Measurements from ENCODE around the gene MAML3.
A peak's percentile ranks its signal among the peaks of the same experiment; 100 is the strongest.

The MAML3 gene

DNA sequence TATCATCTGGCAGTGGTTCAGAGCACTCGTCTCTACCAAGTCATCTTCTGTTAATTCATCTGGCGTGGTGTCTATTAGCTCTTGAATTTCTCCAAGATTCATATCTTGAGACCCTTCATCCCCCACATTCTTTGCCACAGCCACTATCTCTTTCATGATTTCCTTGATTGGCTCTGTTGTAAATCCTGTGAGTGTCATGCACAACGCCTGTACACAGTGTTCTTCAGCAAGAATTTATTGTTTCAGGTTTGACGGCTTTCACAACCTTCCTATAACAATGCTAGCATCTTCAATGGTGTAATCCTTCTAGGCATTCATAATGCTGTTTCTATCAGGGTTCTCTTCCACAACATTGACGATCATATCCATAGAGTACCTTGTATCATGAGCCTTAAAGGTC lies 457.5 kb downstream of the MAML3 start:
- Histone ChIP-seq H3K36me3 (replicated peaks; ENCODE audit: low read depth, low read length) (no peaks in the 10 kb centered on the region), H3K4me3 (ENCODE audit: low read length) (no peak overlapping the region), H3K27ac (ENCODE audit: low read length) (no peak overlapping the region)

DNA sequence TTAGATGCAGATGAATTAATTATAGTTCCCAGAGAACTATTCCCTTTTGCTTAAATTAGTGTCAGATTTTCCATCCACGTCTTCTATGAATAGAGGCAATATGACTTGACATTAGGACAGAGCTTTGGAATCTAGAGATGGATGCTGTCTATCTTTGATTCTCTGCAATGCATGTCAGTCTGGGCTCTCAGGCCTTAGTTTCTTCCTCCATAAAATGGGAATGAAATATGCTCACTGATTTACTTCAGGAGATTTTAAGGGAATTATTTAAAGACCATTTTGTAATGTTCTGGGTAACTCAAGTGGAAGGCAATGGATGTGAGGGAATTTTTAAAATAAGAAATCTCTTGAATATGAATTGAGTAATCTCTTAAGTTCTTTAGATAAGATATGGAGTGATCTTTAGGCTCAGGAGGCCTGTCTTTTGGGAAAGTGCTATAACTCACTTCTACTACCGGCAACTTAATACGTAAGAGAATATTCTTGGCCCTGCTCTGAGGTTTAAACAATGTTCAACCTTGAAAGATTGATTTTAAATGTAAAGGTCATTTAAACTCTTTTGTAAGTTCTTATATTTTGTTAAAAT lies 459.4 kb downstream of the MAML3 start:
- H2AFZ ChIP-seq (ENCODE audit: low read depth, low read length), result no peak overlapping the region
- no peaks in the 10 kb centered on the region for H3K9me3 ChIP-seq (ENCODE audit: insufficient read depth, low read length)
- H4K20me1 ChIP-seq (ENCODE audit: insufficient read depth, low read length), result no peaks in the 10 kb centered on the region
- H3K36me3 ChIP-seq (replicated peaks; ENCODE audit: low read depth, low read length), result no peaks in the 10 kb centered on the region
- H3K27me3 ChIP-seq (ENCODE audit: low read depth, low read length), result peaks cover 7% of the 10 kb centered on the region; the same call in 1 of the 2 replicates
- H3K27ac ChIP-seq (ENCODE audit: low read length), result no peak overlapping the region
- H3K4me2 ChIP-seq (ENCODE audit: low read length), result no peak overlapping the region
- H3K4me1 ChIP-seq (ENCODE audit: low read length), result peaks cover 9% of the 10 kb centered on the region
- no peak overlapping the region for H3K9ac ChIP-seq (ENCODE audit: low read length)
- TF ChIP-seq EZH2phosphoT487 (IDR thresholded peaks at IDR 0.05; ENCODE audit: low read depth), result no peak
- TF ChIP-seq, protein P1, sequence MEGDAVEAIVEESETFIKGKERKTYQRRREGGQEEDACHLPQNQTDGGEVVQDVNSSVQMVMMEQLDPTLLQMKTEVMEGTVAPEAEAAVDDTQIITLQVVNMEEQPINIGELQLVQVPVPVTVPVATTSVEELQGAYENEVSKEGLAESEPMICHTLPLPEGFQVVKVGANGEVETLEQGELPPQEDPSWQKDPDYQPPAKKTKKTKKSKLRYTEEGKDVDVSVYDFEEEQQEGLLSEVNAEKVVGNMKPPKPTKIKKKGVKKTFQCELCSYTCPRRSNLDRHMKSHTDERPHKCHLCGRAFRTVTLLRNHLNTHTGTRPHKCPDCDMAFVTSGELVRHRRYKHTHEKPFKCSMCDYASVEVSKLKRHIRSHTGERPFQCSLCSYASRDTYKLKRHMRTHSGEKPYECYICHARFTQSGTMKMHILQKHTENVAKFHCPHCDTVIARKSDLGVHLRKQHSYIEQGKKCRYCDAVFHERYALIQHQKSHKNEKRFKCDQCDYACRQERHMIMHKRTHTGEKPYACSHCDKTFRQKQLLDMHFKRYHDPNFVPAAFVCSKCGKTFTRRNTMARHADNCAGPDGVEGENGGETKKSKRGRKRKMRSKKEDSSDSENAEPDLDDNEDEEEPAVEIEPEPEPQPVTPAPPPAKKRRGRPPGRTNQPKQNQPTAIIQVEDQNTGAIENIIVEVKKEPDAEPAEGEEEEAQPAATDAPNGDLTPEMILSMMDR (IDR thresholded peaks at IDR 0.05; ENCODE audit: low read depth, low read length), result no peak
- no peak overlapping the region for H3K4me3 ChIP-seq (ENCODE audit: low read length)
- no peaks in the 10 kb centered on the region for H3K79me2 ChIP-seq (ENCODE audit: low read length)

More for the DNA sequence above, 457.5 kb downstream of the MAML3 start:
- peaks cover 7% of the 10 kb centered on the region; the same call in 1 of the 2 replicates for H3K27me3 ChIP-seq (ENCODE audit: low read depth, low read length)
- H3K79me2 ChIP-seq (ENCODE audit: low read length), result no peaks in the 10 kb centered on the region
- no peaks in the 10 kb centered on the region for H3K9me3 ChIP-seq (ENCODE audit: insufficient read depth, low read length)
- H2AFZ ChIP-seq (ENCODE audit: low read depth, low read length), result no peak overlapping the region
- H4K20me1 ChIP-seq (ENCODE audit: insufficient read depth, low read length), result no peaks in the 10 kb centered on the region
- no peak overlapping the region for H3K9ac ChIP-seq (ENCODE audit: low read length)
- H3K4me2 ChIP-seq (ENCODE audit: low read length), result no peak overlapping the region
- H3K4me1 ChIP-seq (ENCODE audit: low read length), result peaks cover 9% of the 10 kb centered on the region
- TF ChIP-seq, protein P1 (IDR thresholded peaks at IDR 0.05; ENCODE audit: low read depth, low read length), result no peak
- TF ChIP-seq EZH2phosphoT487 (IDR thresholded peaks at IDR 0.05; ENCODE audit: low read depth), result no peak

DNA sequence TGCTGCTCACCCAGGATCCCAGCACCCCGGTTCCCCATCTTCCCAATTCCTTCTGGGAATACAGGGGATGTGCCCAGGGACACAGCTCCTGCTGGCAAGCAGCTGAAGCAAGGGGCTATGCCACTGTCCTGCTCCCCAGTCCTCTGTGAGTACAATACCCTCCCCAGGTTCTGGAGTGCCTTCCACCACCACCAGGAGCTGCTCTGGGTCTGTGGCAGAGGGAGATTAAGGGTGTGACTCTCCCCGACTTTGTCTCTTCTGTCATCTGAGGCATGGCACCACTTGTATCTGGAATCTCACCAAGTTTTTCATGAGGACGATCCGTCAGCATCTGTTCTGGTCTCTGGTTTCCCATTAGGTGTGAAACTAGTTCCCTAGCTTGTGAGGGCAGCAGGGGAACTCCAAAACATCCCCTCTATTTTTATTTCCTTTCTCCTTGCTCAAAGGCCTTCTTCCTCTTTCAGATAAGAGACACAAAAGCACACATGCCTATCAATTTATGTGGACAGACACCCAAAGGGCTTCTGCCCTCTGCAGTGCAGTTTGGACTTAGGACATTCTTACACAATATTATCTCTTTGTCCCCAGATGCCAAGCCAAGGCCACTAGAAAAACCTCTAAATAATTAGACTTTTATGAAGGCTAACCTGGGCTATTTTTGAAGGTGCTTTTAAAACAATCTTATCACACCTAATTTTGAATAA lies 461.5 kb downstream of the MAML3 start:
- Histone ChIP-seq H3K4me2 (ENCODE audit: low read length) (peak overlapping the region; percentile 46), H3K9me3 (ENCODE audit: insufficient read depth, low read length) (no peaks in the 10 kb centered on the region), H3K79me2 (ENCODE audit: low read length) (no peaks in the 10 kb centered on the region), H2AFZ (ENCODE audit: low read depth, low read length) (peak overlapping the region; percentile 87), H4K20me1 (ENCODE audit: insufficient read depth, low read length) (no peaks in the 10 kb centered on the region), H3K27me3 (ENCODE audit: low read depth, low read length) (peaks cover 13% of the 10 kb centered on the region), H3K4me1 (ENCODE audit: low read length) (peaks cover 9% of the 10 kb centered on the region), H3K27ac (ENCODE audit: low read length) (no peak overlapping the region), H3K36me3 (replicated peaks; ENCODE audit: low read depth, low read length) (no peaks in the 10 kb centered on the region), H3K4me3 (ENCODE audit: low read length) (no peak overlapping the region), H3K9ac (ENCODE audit: low read length) (0 out of 2 replicates have a peak overlapping the region, but pooled peaks have one; percentile 6)
- TF ChIP-seq, protein P1 (IDR thresholded peaks at IDR 0.05; ENCODE audit: low read depth, low read length), result peak; percentile 60
- TF ChIP-seq EZH2phosphoT487 (IDR thresholded peaks at IDR 0.05; ENCODE audit: low read depth), result no peak

DNA sequence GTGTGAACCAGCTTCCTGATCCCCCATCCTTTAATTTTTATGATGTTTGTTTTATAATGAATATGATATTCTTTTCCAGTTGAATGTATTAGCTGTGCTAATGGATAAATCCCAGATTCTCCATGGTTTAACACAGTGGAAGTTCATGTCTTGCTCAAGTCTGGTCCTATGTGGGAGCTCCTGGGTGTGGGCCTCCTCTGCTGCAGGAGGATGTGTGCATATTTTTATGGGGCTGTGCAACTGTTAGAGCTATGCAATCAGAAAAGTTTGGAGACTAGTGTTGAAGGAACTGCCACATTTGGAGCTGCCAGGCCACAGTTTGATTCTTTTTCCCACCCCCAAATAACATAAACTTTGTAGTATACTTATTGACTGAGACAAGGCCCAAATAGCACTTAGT lies 463.6 kb downstream of the MAML3 start:
- H3K9ac ChIP-seq (ENCODE audit: low read length), result no peak overlapping the region
- H3K4me3 ChIP-seq (ENCODE audit: low read length), result no peak overlapping the region
- peaks cover 15% of the 10 kb centered on the region for H3K27me3 ChIP-seq (ENCODE audit: low read depth, low read length)
- no peak overlapping the region for H3K4me2 ChIP-seq (ENCODE audit: low read length)
- TF ChIP-seq, protein P1 (IDR thresholded peaks at IDR 0.05; ENCODE audit: low read depth, low read length), result no peak
- TF ChIP-seq EZH2phosphoT487 (IDR thresholded peaks at IDR 0.05; ENCODE audit: low read depth), result no peak
- H2AFZ ChIP-seq (ENCODE audit: low read depth, low read length), result no peak overlapping the region
- H3K79me2 ChIP-seq (ENCODE audit: low read length), result no peaks in the 10 kb centered on the region
- H3K4me1 ChIP-seq (ENCODE audit: low read length), result peaks cover 9% of the 10 kb centered on the region
- H3K36me3 ChIP-seq (replicated peaks; ENCODE audit: low read depth, low read length), result no peaks in the 10 kb centered on the region
- H3K27ac ChIP-seq (ENCODE audit: low read length), result no peak overlapping the region
- no peaks in the 10 kb centered on the region for H3K9me3 ChIP-seq (ENCODE audit: insufficient read depth, low read length)
- no peaks in the 10 kb centered on the region for H4K20me1 ChIP-seq (ENCODE audit: insufficient read depth, low read length)
